CD4-positive, alpha-beta T cell treated with Interleukin-6 for 4 hours (primary cell): ENCODE results near the gene RBM6.
A peak's percentile ranks its signal among the peaks of the same experiment; 100 is the strongest.
"Not testable (repeated sequence)": the region's sequence is repeated elsewhere in the genome, so short reads cannot be mapped to it uniquely, and the experiment has no call there.

ENCODE experiments used
- DNase-seq: peaks from one replicate; pipeline ENCODE4 v3.0.0-alpha.2; 2020; ENCODE audit warnings: mixed read lengths

The RBM6 gene

GRCh38 chr3:49917806-49918590 lies 22.0 kb upstream of the RBM6 start:
- not testable (repeated sequence) for DNase-seq

DNA sequence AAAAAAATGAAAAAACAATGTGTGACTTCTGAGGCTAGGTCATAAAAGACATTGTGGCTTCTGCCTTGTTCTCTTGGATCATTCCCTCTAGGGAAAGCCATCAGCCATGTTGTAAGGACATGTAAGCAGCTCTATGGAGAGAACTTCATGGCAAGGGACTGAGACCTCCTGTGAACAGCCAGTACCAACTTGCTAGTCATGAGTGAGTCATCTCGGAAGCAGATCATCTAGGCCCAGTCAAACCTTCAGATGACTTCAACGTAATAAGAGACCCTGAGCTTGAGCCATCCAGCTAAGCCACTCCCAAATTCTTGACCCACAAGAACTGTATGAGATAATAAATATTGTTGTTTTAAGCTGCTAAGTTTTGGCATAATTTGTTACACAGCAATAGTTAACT lies 15.3 kb upstream of the RBM6 start:
- DNase-seq, result no peak

GRCh38 chr3:49925485-49925884 lies 14.5 kb upstream of the RBM6 start:
- no peak for DNase-seq

- DNase-seq, result no peak
Measured at GRCh38 chr3:49926117-49926728, 13.7 kb upstream of the RBM6 start.

GRCh38 chr3:49927798-49928197 lies 12.2 kb upstream of the RBM6 start:
- DNase-seq, result no peak

DNA sequence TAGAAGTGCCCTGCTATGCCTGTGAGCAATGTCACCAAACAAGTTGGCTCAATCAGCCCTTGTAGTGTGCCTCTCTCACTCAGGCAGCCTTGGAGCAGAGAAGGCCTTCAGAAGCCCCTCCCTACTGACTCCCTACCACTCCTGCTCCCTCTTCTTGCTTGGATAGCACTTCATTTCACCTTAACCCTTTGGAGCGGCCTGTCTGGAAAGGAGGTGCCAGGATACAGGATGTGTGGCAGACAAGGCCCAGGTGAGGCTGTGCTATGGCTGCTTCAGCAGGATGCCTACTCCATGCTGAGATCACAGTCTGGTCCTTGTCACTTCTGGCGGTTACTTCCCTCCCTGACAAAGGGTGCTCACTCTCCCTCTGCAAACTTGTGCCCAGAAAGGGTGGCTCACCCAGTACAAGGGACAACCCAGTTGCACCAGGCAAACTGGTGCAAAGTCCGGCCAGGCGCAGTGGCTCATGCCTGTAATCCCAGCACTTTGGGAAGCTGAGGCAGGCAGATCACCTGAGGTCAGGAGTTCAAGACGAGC lies 11.4 kb upstream of the RBM6 start:
- no peak for DNase-seq

DNA sequence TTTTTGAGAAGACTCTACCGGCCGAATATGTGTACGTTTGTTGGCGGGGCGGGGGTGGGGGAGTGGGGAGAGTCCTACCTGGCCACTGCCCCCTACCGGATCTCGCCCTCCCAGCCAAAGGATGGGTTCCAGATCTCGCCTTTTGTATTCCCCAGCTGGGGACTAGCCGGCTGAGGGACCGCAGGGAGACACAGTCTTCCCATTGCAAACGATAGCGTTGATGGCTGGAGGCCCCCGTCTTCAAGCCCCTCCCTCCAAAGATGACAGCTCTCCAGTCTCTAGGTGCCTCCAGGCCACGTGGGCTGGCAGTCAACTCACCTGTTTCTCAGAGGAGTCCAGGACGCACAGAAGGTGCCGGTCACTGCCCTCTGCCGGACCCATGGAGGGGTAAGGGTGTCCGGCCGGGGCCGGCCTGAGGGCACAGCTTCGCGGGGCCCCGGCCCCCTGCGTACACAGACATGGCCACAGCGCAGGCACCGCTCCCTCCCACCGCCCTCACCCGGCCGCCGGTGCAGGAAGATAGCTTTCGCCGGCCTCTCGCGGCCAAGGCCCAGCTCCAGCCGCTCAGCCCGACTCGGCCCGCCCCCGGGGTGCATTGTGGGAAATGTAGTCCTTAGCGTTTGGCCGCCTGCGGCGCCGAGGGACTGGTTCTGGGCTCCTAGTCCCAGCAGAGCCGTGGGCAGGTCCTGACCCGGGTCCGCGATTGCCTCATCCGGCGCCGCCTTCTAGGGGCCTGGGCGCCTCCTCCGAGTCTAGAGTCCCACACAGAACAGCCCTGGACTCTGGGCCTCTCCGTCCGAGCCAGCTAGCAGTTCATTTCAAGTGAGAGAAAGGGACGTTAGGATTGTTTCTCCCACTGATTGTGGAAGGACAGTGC lies 10.4 kb upstream of the RBM6 start, which contains the start of gene MON1A:
TSS of gene MON1A (minus strand) at position 521 of the 877 bp plus-strand sequence. CDS start 16,465 bp downstream, outside the sequence.
- peak; percentile 91 for DNase-seq

DNA sequence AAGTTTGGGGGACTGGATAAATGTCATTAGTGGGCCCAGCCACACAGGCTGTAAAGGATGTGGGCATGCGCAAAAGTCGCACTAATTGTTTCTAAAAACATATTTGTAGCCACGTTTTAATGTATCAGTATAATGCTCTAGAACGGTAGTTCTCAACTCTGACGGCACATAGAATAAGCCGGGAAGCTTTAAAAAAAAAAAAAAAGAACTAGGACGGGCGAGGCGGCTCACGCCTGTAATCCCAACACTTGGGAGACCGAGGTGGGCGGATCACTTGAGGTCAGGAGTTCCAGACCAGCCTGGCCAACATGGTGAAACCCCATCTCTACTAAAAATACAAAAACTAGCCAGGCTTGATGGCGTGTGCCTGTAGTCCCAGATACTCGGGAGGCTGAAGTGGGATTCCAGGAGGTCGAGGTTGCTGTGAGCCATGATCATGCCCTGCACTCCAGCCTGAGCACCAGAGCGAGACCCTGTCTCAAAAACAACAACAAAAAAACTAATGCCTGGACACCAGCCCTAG lies 9.7 kb upstream of the RBM6 start:
- DNase-seq, result no peak

GRCh38 chr3:49930922-49931321 lies 9.0 kb upstream of the RBM6 start:
- DNase-seq, result no peak

GRCh38 chr3:49932281-49932680 lies 7.7 kb upstream of the RBM6 start:
- not testable (repeated sequence) for DNase-seq

- DNase-seq, result no peak
Measured at GRCh38 chr3:49937090-49937489, 2.9 kb upstream of the RBM6 start.

DNA sequence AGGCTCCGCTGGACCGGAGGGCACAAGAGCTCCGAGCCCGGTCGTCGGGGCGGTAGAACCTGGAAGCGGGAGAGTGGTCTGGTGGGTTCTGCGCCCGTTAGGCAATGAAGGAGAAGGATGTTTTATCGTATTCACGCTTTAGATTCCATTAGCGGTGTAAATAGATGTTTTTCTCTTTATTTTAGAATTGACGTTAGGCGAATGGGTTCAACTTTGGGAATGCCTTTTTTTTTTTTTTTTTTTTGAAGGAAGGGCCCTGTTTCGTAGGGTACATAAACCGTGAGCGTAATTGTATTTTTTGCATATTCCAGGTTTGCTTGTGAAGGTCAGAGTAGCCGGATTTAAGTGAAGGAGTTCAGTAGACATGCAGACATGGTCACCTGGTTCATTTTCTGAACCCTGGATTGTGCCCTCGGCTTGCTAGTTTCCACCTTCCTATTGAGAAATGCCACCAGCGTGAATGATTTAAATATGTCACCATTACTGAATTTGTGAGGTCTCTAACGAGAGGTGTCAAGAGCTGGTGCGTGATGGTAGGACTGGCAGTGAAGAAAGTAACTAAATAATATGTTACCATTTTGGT lies 808 bp downstream of the RBM6 start:
- no peak for DNase-seq

DNA sequence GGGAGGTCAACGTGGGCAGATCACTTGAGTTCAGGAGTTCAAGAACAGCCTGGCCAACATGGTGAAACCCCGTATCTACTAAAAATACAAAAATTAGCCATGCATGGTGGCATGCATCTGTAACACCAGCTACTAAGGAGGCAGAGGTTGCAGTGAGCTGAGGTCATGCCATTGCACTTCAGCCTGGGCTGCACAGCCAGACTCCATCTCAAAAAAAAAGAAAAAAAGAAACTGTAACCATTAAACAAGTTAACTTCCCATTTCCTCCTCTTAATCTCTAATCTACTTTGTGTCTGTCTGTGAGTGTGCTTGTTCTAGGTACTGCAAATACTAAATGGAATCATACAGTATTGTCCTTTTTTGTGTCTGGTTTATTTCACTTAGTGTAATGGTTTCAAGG lies 2.7 kb downstream of the RBM6 start:
- no peak for DNase-seq

- DNase-seq, result no peak
Measured at GRCh38 chr3:49952924-49953323, 13.0 kb downstream of the RBM6 start.

- no peak for DNase-seq
Measured at GRCh38 chr3:49955636-49956035, 15.7 kb downstream of the RBM6 start.

DNA sequence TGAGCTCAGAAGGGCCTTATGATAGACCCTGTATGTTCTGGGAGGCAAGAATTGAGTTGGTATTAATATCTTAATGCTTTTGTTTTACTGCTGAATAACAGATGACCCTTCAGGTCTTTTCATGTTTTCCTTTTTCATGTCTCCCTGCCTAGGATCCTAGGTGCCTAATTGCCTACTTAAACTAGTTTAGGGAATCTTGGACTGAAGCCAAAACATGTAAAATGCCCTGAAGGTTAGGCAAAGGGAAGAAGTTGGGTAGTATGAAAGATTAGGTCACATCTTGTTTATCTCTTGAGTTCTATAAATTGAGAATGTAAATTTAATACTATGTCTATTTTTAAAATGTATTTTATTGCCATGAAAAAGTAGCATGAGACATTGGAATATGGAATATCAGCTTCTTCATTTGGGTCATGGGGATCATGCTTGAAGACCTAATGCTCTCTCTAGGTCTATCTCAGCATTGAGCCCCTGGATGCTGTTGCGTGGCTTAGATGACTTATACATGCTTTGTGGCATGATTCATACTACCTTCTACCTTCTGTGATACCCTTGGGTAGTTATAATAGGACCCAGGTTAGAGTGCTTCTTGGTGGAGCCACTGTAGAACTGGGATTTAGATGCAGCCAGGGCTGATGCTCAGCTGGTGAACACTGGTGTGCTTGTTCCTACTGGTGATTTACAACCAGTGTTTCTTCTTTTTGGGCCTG lies 26.4 kb downstream of the RBM6 start:
- no peak for DNase-seq

GRCh38 chr3:49967291-49967690 lies 27.3 kb downstream of the RBM6 start:
- no peak for DNase-seq

GRCh38 chr3:49968346-49968745 lies 28.4 kb downstream of the RBM6 start:
- DNase-seq, result no peak

DNA sequence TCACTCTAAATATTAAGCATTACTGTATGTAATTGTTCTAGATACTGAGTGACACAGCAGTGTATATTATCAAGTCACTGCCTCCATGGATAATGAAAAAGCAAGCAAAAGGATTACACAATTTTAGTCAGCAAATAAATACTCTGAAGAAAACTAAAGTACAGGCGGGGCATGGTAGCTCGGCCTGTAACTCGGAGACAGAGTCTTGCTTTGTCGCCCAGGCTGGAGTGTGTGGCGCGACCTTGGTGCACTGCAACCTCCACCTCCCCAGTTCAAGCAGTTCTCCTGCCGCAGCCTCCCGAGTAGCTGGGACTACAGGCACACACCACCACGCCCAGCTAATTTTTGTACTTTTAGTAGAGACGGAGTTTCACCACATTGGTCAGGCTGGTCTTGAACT lies 32.7 kb downstream of the RBM6 start:
- no peak for DNase-seq

DNA sequence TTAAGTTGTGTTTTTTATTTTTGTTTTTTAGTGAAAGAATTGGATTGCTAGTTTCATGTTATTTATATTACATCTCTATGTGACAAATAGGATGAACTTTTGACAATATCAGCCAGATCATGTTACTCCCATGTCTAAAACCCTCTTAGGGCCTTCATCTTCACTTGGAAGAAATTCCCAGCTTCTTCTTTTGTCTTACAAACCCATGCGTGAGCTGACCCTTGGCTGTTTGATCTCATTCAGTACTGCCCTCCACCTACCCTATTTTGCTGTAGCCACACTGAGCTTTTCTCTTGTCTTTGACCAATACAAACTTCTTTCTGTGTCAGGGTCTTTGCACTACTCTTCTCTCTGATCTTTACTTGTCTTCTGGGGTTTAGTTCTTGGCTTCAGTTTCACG lies 37.0 kb downstream of the RBM6 start:
- no peak for DNase-seq

GRCh38 chr3:49984394-49984793 lies 44.4 kb downstream of the RBM6 start:
- no peak for DNase-seq

DNA sequence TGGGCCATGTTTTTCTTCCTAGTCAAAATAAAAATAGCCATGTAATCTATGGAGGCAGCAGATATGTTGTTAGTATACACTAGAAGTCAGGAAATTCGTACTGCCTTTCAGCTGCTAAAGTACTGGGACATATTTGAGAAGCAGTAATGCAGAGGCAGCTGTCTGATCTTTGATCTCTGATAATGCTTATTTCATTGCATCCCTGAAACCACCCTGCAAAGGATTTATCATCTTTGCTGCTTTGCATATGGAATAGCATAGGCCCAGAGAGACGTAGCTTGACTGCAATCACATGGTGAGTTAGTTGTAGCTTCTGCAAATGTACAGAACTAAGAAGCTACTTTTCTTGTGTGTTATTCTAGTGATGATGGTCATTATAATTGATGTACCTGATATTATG lies 52.4 kb downstream of the RBM6 start:
- DNase-seq, result no peak
